Raji (cell line): ENCODE data around the gene TMEM141.
A peak's percentile ranks its signal among the peaks of the same experiment; 100 is the strongest.

Experiments used
- POLR2A ChIP-seq: IDR thresholded peaks from 2 replicates; pipeline ENCODE4 v1.6.1; 2011; ENCODE audit warnings: low read depth, low read length, control low read depth; ENCODE audit not compliant: insufficient read depth

Gene TMEM141

GRCh38 chr9:136803551-136804508, 12.7 kb downstream of the TMEM141 start:
- 0 out of 2 replicates have a peak, but pooled peaks have one; percentile 24 for TF ChIP-seq POLR2A

- no peak for TF ChIP-seq POLR2A
These were observed 13.5 kb downstream of the TMEM141 start for GRCh38 chr9:136804509-136805206.

- TF ChIP-seq POLR2A, result no peak
These were observed 14.1 kb downstream of the TMEM141 start for GRCh38 chr9:136805207-136805740.

GRCh38 chr9:136806067-136806466, 14.9 kb downstream of the TMEM141 start:
- TF ChIP-seq POLR2A, result no peak

GRCh38 chr9:136806631-136807201, 15.6 kb downstream of the TMEM141 start:
- TF ChIP-seq POLR2A, result no peak

- TF ChIP-seq POLR2A, result peak; percentile 95
These were observed 16.3 kb downstream of the TMEM141 start, which contains the start of gene RABL6 for GRCh38 chr9:136807281-136808074. RABL6 (plus strand) TSS chr9:136807948; CDS start chr9:136808197, 249 bp downstream.

- 0 out of 2 replicates have a peak, but pooled peaks have one; percentile 9 for TF ChIP-seq POLR2A
These were observed 17.1 kb downstream of the TMEM141 start for GRCh38 chr9:136808075-136808805.

GRCh38 chr9:136808806-136809158, 17.6 kb downstream of the TMEM141 start:
- no peak for TF ChIP-seq POLR2A

GRCh38 chr9:136814725-136815421, 23.7 kb downstream of the TMEM141 start:
- TF ChIP-seq POLR2A, result no peak

GRCh38 chr9:136815422-136815782, 24.3 kb downstream of the TMEM141 start:
- no peak for TF ChIP-seq POLR2A

GRCh38 chr9:136820971-136821825, 30.1 kb downstream of the TMEM141 start:
- TF ChIP-seq POLR2A, result no peak

GRCh38 chr9:136821826-136822544, 30.8 kb downstream of the TMEM141 start:
- no peak for TF ChIP-seq POLR2A
